OCI-LY7 (cell line): Measurements from ENCODE around the gene ABCG4. TPM values are rescaled to one million over a fixed set of nuclear protein-coding genes. Genes with fewer than 3 reads are reported as not detected.
A peak's percentile ranks its signal among the peaks of the same experiment; 100 is the strongest.

Experiments
- BruUV-seq: library from RNA; stranded (reverse); fragments of 400-500 nt; replicated peaks from 2 replicates; lab custom pipeline; 2021; lab: Mats Ljungman, UMichigan
- CTCF ChIA-PET: fragments of 300-600 bp; sonication (Branson Sonifier 250); formaldehyde crosslinking; loops from one replicate; lab custom pipeline; 2022; ENCODE audit warnings: antibody characterized with exemption; ENCODE audit not compliant: unreplicated experiment; lab: Charles Lee
- POLR2A ChIA-PET: fragments of 300-600 bp; sonication (Branson Sonifier 250); formaldehyde crosslinking; loops from one replicate; lab custom pipeline; 2022; ENCODE audit warnings: antibody characterized with exemption; lab: Charles Lee
- DNase-seq: peaks from one replicate; pipeline ENCODE4 v3.0.0-alpha.2; 2015; ENCODE audit warnings: low spot score
- H2AFZ ChIP-seq: fragments of 200-600 bp; sonication (generic), shearing (Covaris generic); 2 replicates; pipeline ENCODE4 v1.6.1; 2014; ENCODE audit warnings: mild to moderate bottlenecking, antibody characterized with exemption, low read length, moderate library complexity
- H3K27ac ChIP-seq: fragments of 200-600 bp; sonication (generic); 2 replicates; pipeline ENCODE4 v1.5.1; 2014; ENCODE audit warnings: mixed run types, low read depth, mild to moderate bottlenecking, moderate library complexity, low read length, inconsistent platforms; ENCODE audit not compliant: poor library complexity, severe bottlenecking
- H3K36me3 ChIP-seq: fragments of 200-600 bp; sonication (generic); 2 replicates; pipeline ENCODE4 v1.6.1; 2014; ENCODE audit warnings: mild to moderate bottlenecking, antibody characterized with exemption, low read length, moderate library complexity, mixed read lengths; ENCODE audit not compliant: insufficient read depth
- H3K4me1 ChIP-seq: fragments of 200-600 bp; sonication (generic); 2 replicates; pipeline ENCODE4 v1.5.1; 2014; ENCODE audit warnings: mild to moderate bottlenecking, low read length; ENCODE audit not compliant: insufficient read depth, poor library complexity, severe bottlenecking
- H3K4me2 ChIP-seq: fragments of 200-600 bp; sonication (generic); 2 replicates; pipeline ENCODE4 v1.6.1; 2014; ENCODE audit warnings: mild to moderate bottlenecking, low read length
- H3K4me3 ChIP-seq: fragments of 200-600 bp; sonication (generic); 2 replicates; pipeline ENCODE4 v1.5.1; 2014; ENCODE audit warnings: mild to moderate bottlenecking, low read depth, low read length; ENCODE audit not compliant: poor library complexity, severe bottlenecking
- H3K79me2 ChIP-seq: fragments of 200-600 bp; sonication (generic); 2 replicates; pipeline ENCODE4 v1.6.1; 2016; ENCODE audit warnings: low read depth, mild to moderate bottlenecking, low read length, moderate library complexity, mixed read lengths; ENCODE audit not compliant: insufficient read depth
- H3K9me2 ChIP-seq: fragments of 200-600 bp; sonication (generic); 2 replicates; pipeline ENCODE4 v1.6.1; 2016; ENCODE audit warnings: mild to moderate bottlenecking, low read length, mixed read lengths; ENCODE audit not compliant: insufficient read depth
- H3K9me3 ChIP-seq: fragments of 200-600 bp; sonication (generic); 2 replicates; pipeline ENCODE4 v1.6.1; 2014; ENCODE audit warnings: mild to moderate bottlenecking, mixed run types, low read length, mixed read lengths
- H4K20me1 ChIP-seq: fragments of 200-600 bp; sonication (generic); 2 replicates; pipeline ENCODE4 v1.6.1; 2014; ENCODE audit warnings: mild to moderate bottlenecking, antibody characterized with exemption, low read length, moderate library complexity, mixed read lengths; ENCODE audit not compliant: insufficient read depth
- EZH2phosphoT487 ChIP-seq: fragments of 200-600 bp; sonication (generic); IDR thresholded peaks from 2 replicates; pipeline ENCODE4 v1.6.1; 2018; ENCODE audit warnings: low read depth, borderline replicate concordance, mild to moderate bottlenecking, mixed run types, antibody characterized with exemption, low read length, moderate library complexity, mixed read lengths
- intact Hi-C: fragments of 100-400 bp; cut with micrococcal nuclease; formaldehyde crosslinking; loops from one replicate; pipeline ENCODE4 v1.10.0; 2022; ENCODE audit not compliant: unreplicated experiment
- total RNA-seq, 2 experiments: library from RNA; depleted of rRNA in 1 of 2; stranded (reverse); fragments of >200 nt in 1 of 2; shearing (Covaris generic) in 1 of 2; gene quantifications; 2 replicates each; pipeline ENCODE4 v1.2.3, GENCODE V29; 2014 to 2022
- TF ChIP-seq, protein P1 (sequence below): fragments of 200-600 bp; sonication (generic); conservative IDR thresholded peaks from 2 replicates; pipeline ENCODE4 v1.5.1; 2014; ENCODE audit warnings: mild to moderate bottlenecking, antibody characterized with exemption, low read length, moderate library complexity, mixed read lengths

ABCG4 gene
- total RNA-seq, 2 experiments from 2014 or later = not detected

DNA sequence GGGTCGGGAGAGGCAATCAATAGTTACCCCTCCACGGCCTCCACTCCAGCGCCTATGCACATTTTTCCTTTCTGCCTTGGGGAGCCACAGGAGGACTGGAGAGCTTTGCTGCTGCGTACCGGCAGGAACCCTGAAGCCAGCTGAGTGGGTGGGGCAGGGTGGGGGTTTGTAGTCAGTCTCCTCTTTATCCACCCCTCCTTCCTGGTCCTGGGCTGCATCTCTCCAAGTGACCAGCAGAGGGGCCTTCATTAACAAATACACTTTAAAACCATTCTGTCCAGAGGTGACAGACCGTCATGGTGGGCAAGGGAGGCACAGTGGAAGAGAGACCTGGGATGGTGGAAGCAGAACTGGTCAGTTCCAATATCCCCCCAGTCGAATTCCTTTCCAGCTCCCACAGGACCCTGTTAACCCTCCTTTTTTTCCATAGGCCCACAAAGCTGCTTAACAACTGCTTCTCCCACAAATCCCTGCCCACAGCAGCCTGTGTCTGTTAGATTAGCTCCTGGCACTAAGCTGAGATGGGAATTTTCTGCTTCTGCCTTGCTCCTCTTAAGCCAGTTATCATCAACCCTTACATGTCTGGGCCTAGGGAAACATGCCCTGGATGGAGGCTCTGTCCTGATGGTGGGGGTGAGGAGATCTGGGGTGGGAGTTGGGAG is 3.9 kb upstream of the ABCG4 start:
- Histone ChIP-seq H3K9me2 (no peaks in the 10 kb centered on the region), H3K36me3 (no peaks in the 10 kb centered on the region), H3K4me3 (no peak overlapping the region), H3K79me2 (no peaks in the 10 kb centered on the region), H3K27ac (no peak overlapping the region), H2AFZ (no peak overlapping the region), H3K4me1 (peaks cover 17% of the 10 kb centered on the region), H3K4me2 (no peak overlapping the region), H3K9me3 (no peaks in the 10 kb centered on the region), H4K20me1 (no peaks in the 10 kb centered on the region)
- TF ChIP-seq EZH2phosphoT487 = no peak
- TF ChIP-seq, protein P1, sequence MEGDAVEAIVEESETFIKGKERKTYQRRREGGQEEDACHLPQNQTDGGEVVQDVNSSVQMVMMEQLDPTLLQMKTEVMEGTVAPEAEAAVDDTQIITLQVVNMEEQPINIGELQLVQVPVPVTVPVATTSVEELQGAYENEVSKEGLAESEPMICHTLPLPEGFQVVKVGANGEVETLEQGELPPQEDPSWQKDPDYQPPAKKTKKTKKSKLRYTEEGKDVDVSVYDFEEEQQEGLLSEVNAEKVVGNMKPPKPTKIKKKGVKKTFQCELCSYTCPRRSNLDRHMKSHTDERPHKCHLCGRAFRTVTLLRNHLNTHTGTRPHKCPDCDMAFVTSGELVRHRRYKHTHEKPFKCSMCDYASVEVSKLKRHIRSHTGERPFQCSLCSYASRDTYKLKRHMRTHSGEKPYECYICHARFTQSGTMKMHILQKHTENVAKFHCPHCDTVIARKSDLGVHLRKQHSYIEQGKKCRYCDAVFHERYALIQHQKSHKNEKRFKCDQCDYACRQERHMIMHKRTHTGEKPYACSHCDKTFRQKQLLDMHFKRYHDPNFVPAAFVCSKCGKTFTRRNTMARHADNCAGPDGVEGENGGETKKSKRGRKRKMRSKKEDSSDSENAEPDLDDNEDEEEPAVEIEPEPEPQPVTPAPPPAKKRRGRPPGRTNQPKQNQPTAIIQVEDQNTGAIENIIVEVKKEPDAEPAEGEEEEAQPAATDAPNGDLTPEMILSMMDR = peak; percentile 55
- intact Hi-C loops = loop anchor here (1.0 kb wide), 1 partner anchor 52 kb away; no protein-coding TSS in a partner anchor
- POLR2A ChIA-PET = no interaction called here
- BruUV-seq = no TSS peak
- CTCF ChIA-PET = interaction anchor here (0.5 to 0.9 kb wide), 4 partner anchors 10 to 140 kb away, joined by 3 to 8 read pairs (median 6); no protein-coding TSS in a partner anchor
- peak; percentile 67 for DNase-seq

- H4K20me1 ChIP-seq = no peaks in the 10 kb centered on the region
- intact Hi-C loops = loop anchor here (1.0 kb wide), 1 partner anchor 52 kb away; no protein-coding TSS in a partner anchor
- no peak overlapping the region for H3K4me3 ChIP-seq
- no peak overlapping the region for H3K4me2 ChIP-seq
- no peak overlapping the region for H2AFZ ChIP-seq
- no peak overlapping the region for H3K27ac ChIP-seq
- H3K79me2 ChIP-seq = no peaks in the 10 kb centered on the region
- H3K4me1 ChIP-seq = peaks cover 17% of the 10 kb centered on the region
- no peak for DNase-seq
- no peaks in the 10 kb centered on the region for H3K9me2 ChIP-seq
- no TSS peak for BruUV-seq
- TF ChIP-seq, protein P1 = no peak
- no peak for TF ChIP-seq EZH2phosphoT487
- POLR2A ChIA-PET = interaction anchor here (0.5 kb wide), 1 partner anchor 57 kb away, joined by 3 read pairs; no protein-coding TSS in a partner anchor
- H3K36me3 ChIP-seq = no peaks in the 10 kb centered on the region
- H3K9me3 ChIP-seq = no peaks in the 10 kb centered on the region
- CTCF ChIA-PET = interaction anchor here (0.6 kb wide), 1 partner anchor 1159 kb away, joined by 4 read pairs; the partner anchor contains the start of gene IL10RA
Observed at GRCh38 chr11:119145551-119145950, 3.3 kb upstream of the ABCG4 start.
